ENCODE measurements around the gene ATP1A1.

Gene ATP1A1

GRCh38 chr1:116356067-116356466, 17.0 kb upstream of the ATP1A1 start:
- Histone ChIP-seq H3K4me1 (ENCODE audit: insufficient read depth, low read length, severe bottlenecking) (no peaks in the 10 kb centered on the region), H3K27ac (ENCODE audit: low read depth, low read length, poor library complexity, severe bottlenecking) (no peak overlapping the region), H3F3A (ENCODE audit: insufficient read depth, low read length) (no peaks in the 10 kb centered on the region), H3K36me3 (ENCODE audit: insufficient read depth, low read length) (no peaks in the 10 kb centered on the region), H2AFZ (ENCODE audit: low read length) (no peak overlapping the region), H3K27me3 (ENCODE audit: insufficient read depth, low read length) (no peaks in the 10 kb centered on the region), H3K79me2 (ENCODE audit: insufficient read depth, low read length) (no peaks in the 10 kb centered on the region), H3K9ac (ENCODE audit: low read length) (no peak overlapping the region), H3K4me2 (ENCODE audit: low read length) (no peak overlapping the region), H3K9me2 (ENCODE audit: low read depth, low read length) (no peaks in the 10 kb centered on the region), H3K9me3 (ENCODE audit: low read length) (no peaks in the 10 kb centered on the region), H4K20me1 (ENCODE audit: insufficient read depth, low read length) (no peaks in the 10 kb centered on the region), H3K4me3 (ENCODE audit: low read depth, low read length, poor library complexity, severe bottlenecking) (no peak overlapping the region)
- TF ChIP-seq CTCF (IDR thresholded peaks at IDR 0.05; ENCODE audit: low read length) (no peak), EZH2 (IDR thresholded peaks at IDR 0.05; ENCODE audit: borderline replicate concordance, low read length) (no peak)

- Histone ChIP-seq H3K9me2 (ENCODE audit: low read depth, low read length) (no peaks in the 10 kb centered on the region), H3K9me3 (ENCODE audit: low read length) (no peaks in the 10 kb centered on the region), H3K27ac (ENCODE audit: low read depth, low read length, poor library complexity, severe bottlenecking) (no peak overlapping the region), H3K79me2 (ENCODE audit: insufficient read depth, low read length) (no peaks in the 10 kb centered on the region), H3K4me1 (ENCODE audit: insufficient read depth, low read length, severe bottlenecking) (no peaks in the 10 kb centered on the region), H3K27me3 (ENCODE audit: insufficient read depth, low read length) (no peaks in the 10 kb centered on the region), H4K20me1 (ENCODE audit: insufficient read depth, low read length) (no peaks in the 10 kb centered on the region), H3K9ac (ENCODE audit: low read length) (no peak overlapping the region), H3K4me3 (ENCODE audit: low read depth, low read length, poor library complexity, severe bottlenecking) (no peak overlapping the region), H3F3A (ENCODE audit: insufficient read depth, low read length) (no peaks in the 10 kb centered on the region), H3K36me3 (ENCODE audit: insufficient read depth, low read length) (no peaks in the 10 kb centered on the region), H2AFZ (ENCODE audit: low read length) (no peak overlapping the region), H3K4me2 (ENCODE audit: low read length) (no peak overlapping the region)
- TF ChIP-seq CTCF (IDR thresholded peaks at IDR 0.05; ENCODE audit: low read length), result no peak
- no peak for TF ChIP-seq EZH2 (IDR thresholded peaks at IDR 0.05; ENCODE audit: borderline replicate concordance, low read length)
Observed at GRCh38 chr1:116356673-116357072, 16.4 kb upstream of the ATP1A1 start.

- no peaks in the 10 kb centered on the region for H3K27me3 ChIP-seq (ENCODE audit: insufficient read depth, low read length)
- TF ChIP-seq EZH2 (IDR thresholded peaks at IDR 0.05; ENCODE audit: borderline replicate concordance, low read length) (no peak), CTCF (IDR thresholded peaks at IDR 0.05; ENCODE audit: low read length) (no peak)
- H2AFZ ChIP-seq (ENCODE audit: low read length), result no peak overlapping the region
- no peak overlapping the region for H3K27ac ChIP-seq (ENCODE audit: low read depth, low read length, poor library complexity, severe bottlenecking)
- no peaks in the 10 kb centered on the region for H4K20me1 ChIP-seq (ENCODE audit: insufficient read depth, low read length)
- no peaks in the 10 kb centered on the region for H3K36me3 ChIP-seq (ENCODE audit: insufficient read depth, low read length)
- no peaks in the 10 kb centered on the region for H3K4me1 ChIP-seq (ENCODE audit: insufficient read depth, low read length, severe bottlenecking)
- no peaks in the 10 kb centered on the region for H3K9me3 ChIP-seq (ENCODE audit: low read length)
- no peaks in the 10 kb centered on the region for H3K79me2 ChIP-seq (ENCODE audit: insufficient read depth, low read length)
- no peaks in the 10 kb centered on the region for H3K9me2 ChIP-seq (ENCODE audit: low read depth, low read length)
- H3K4me3 ChIP-seq (ENCODE audit: low read depth, low read length, poor library complexity, severe bottlenecking), result no peak overlapping the region
- no peak overlapping the region for H3K9ac ChIP-seq (ENCODE audit: low read length)
- no peaks in the 10 kb centered on the region for H3F3A ChIP-seq (ENCODE audit: insufficient read depth, low read length)
- H3K4me2 ChIP-seq (ENCODE audit: low read length), result no peak overlapping the region
Observed at GRCh38 chr1:116357487-116357886, 15.6 kb upstream of the ATP1A1 start.
